Fibroblast of pulmonary artery (primary cell): ENCODE results near the gene RALA.

Source experiments
- DNase-seq: peaks from one replicate; pipeline ENCODE4 v3.0.0-alpha.2; 2010; ENCODE audit warnings: low read depth
- H3K4me3 ChIP-seq: replicated peaks from 2 replicates; pipeline ENCODE4 v1.5.1; 2011; ENCODE audit warnings: low read depth, mild to moderate bottlenecking, control low read depth, low read length, moderate library complexity
- CTCF ChIP-seq: IDR thresholded peaks from 2 replicates; pipeline ENCODE4 v1.5.1; 2011; ENCODE audit warnings: mild to moderate bottlenecking, control low read depth, low read length, inconsistent platforms; ENCODE audit errors: missing control alignments

RALA gene

DNA sequence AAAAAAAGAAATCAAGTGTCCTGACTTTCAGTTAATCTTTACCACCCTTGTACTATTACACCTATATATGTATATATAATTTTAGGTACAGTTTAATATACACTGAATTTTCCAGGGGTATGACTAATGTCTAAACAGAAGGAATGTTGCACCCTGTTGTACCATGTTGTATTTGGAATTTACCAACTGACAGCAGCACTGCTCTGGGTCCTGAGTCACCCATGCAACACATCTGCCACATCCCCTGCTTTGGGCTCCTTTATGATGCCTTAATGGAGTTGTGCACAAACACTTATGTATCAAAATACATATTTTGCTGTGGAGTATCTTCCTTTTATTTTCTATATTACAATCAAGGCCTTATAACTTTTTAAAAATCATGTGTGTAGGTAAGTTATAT is 36.0 kb upstream of the RALA start:
- DNase-seq: peak; percentile 45
- TF ChIP-seq CTCF: no peak
- H3K4me3 ChIP-seq: no peak overlapping the region

GRCh38 chr7:39588416-39588815 is 35.0 kb upstream of the RALA start:
- DNase-seq: no peak
- TF ChIP-seq CTCF: no peak
- H3K4me3 ChIP-seq: no peak overlapping the region

DNA sequence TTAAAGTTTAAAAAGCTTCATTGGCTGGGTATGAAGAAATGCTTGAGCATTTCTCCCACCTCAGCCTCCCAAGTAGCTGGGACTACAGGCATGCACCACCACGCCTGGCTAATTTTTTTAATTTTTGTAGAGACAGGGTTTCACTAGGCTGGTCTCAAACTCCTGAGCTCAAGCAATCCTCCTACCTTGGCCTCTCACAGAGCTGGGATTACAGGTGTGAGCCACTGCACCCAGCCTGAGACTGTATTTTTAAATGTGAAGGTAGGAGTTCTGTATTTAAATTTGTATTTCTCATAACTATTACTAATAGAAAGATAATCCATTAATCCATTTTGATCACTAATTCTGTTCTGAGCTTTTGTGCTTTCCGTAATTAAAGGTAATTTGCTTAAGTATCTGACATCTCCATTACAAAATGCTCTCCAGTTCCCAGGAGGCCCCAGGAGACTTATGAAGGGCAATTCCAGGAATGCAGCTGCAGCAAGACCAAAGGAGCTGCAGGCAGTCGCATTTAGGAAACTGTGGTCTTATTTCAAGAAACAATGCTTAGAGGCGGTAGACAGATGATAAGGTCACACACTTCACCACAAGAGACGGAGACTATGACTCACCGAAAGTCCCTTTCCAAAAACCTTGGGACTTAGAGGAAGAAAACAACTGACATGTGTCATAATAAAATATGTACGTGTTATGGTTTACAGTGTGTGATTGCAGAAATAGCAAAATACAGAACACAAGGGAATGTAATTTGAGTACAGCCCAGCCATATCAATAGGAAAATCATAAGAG is 33.9 kb upstream of the RALA start:
- no peak overlapping the region for H3K4me3 ChIP-seq
- peak; percentile 97 for DNase-seq
- no peak for TF ChIP-seq CTCF

- TF ChIP-seq CTCF: no peak
- DNase-seq: peak; percentile 81
- H3K4me3 ChIP-seq: no peak overlapping the region
These were observed 30.8 kb upstream of the RALA start for GRCh38 chr7:39592586-39592985.

DNA sequence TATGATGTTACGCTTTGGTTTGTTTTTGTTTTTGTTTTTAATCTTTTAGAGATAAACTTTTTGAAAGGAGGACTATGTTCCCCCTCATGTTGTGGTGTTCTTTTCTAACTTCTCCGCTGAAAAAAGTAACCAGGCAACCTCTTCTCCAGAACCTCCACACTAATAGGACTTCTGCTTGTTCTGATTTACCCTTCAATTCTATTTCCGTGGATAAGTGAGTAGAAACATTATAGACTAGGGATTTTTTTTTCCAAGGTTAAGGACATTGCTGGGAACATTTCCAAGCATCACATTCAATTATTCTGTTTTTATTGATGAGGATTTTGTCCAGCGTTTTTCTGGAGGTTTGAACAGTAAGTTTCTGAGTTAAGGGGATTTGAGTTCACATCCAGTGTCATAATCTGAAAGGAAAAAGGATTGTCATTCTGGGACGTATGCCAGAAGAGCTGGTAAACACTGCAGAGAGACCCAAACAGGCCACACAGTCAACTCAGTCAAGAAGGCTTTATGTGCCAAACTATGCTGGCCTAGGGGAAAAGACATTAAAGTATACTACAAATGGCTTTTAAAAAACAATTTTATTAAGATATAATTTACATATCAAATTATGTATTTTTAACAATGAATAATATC is 28.3 kb upstream of the RALA start:
- TF ChIP-seq CTCF: no peak
- peak; percentile 85 for DNase-seq
- no peak overlapping the region for H3K4me3 ChIP-seq

DNA sequence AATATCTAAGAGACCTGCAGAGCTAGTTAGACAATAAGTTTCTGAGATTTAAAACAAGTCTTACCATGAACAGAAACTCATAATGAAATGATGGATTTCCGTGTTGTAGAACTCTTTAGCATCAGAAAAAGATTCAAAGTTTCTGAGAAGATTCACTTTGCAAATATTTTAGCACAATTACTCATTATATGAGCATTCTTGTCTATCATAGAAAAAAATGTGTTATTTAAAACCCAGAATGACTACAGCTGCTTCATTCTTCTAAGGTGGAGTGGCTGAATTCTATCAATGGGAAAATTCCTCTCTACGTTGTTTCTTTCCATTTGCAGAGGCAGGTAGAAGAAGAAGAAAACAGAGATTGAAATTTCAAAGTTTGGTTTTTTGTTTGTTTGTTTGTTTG is 21.0 kb upstream of the RALA start:
- no peak for TF ChIP-seq CTCF
- no peak overlapping the region for H3K4me3 ChIP-seq
- DNase-seq: no peak
